T-helper 22 cell (primary cell): Measurements from ENCODE around the gene CEP192.

Source experiments
- DNase-seq: peaks from one replicate; pipeline ENCODE4 v3.0.0-alpha.2; 2020; ENCODE audit warnings: low read depth

CEP192 gene

GRCh38 chr18:13101659-13102197 lies 110.6 kb downstream of the CEP192 start:
- DNase-seq: no peak

- DNase-seq: no peak
Measured at GRCh38 chr18:13103366-13103765, 112.2 kb downstream of the CEP192 start.

- DNase-seq: no peak
Measured at GRCh38 chr18:13105059-13105458, 113.9 kb downstream of the CEP192 start.

- DNase-seq: no peak
Measured at GRCh38 chr18:13107074-13107473, 115.9 kb downstream of the CEP192 start.

GRCh38 chr18:13108330-13108729 lies 117.2 kb downstream of the CEP192 start:
- no peak for DNase-seq

GRCh38 chr18:13110559-13110958 lies 119.4 kb downstream of the CEP192 start:
- DNase-seq: no peak

- no peak for DNase-seq
Measured at GRCh38 chr18:13112982-13113381, 121.8 kb downstream of the CEP192 start.

GRCh38 chr18:13120255-13120654 lies 129.1 kb downstream of the CEP192 start:
- DNase-seq: no peak

- no peak for DNase-seq
Measured at GRCh38 chr18:13120983-13121441, 129.8 kb downstream of the CEP192 start.

GRCh38 chr18:13124411-13124810 lies 133.2 kb downstream of the CEP192 start:
- no peak for DNase-seq

- no peak for DNase-seq
Measured at GRCh38 chr18:13125191-13125590, 134.0 kb downstream of the CEP192 start.

GRCh38 chr18:13126966-13127598 lies 135.9 kb downstream of the CEP192 start:
- DNase-seq: no peak

GRCh38 chr18:13131283-13131682 lies 140.1 kb downstream of the CEP192 start:
- DNase-seq: no peak

GRCh38 chr18:13134551-13135401 lies 143.6 kb downstream of the CEP192 start:
- no peak for DNase-seq

GRCh38 chr18:13136056-13136903 lies 145.1 kb downstream of the CEP192 start:
- no peak for DNase-seq

- no peak for DNase-seq
Measured at GRCh38 chr18:13136904-13137669, 145.9 kb downstream of the CEP192 start.

GRCh38 chr18:13137670-13138419 lies 146.7 kb downstream of the CEP192 start:
- peak; percentile 60 for DNase-seq

GRCh38 chr18:13138420-13139139 lies 147.4 kb downstream of the CEP192 start:
- DNase-seq: no peak

GRCh38 chr18:13139885-13140450 lies 148.8 kb downstream of the CEP192 start:
- DNase-seq: no peak

GRCh38 chr18:13141209-13141608 lies 150.0 kb downstream of the CEP192 start:
- DNase-seq: no peak
